Right lobe of liver (tissue), 6 donors: Measurements from ENCODE around the gene BTG1. TPM values are rescaled to one million over a fixed set of nuclear protein-coding genes. Genes with fewer than 3 reads are reported as not detected.

Experiments used
- ATAC-seq, 4 donors: fragments of 200-7000 bp; cut with Tn5 transposase; one replicate each; pipeline ENCODE4 v1.9.1; 2020; ENCODE audit warnings: mild to moderate bottlenecking in 4 of 4, moderate library complexity in 4 of 4
- DNase-seq, 3 donors: peaks; one replicate each; pipeline ENCODE4 v3.0.0-alpha.2; 2020
- H3K27ac ChIP-seq, 3 donors: fragments of 200-600 bp; one replicate each; pipeline ENCODE4 v1.8.0; 2022
- H3K27me3 ChIP-seq, 2 donors: fragments of 200-600 bp; one replicate each; pipeline ENCODE4 v1.8.0; 2022
- H3K36me3 ChIP-seq, 4 donors: fragments of 200-600 bp; sonication (generic) in 1 of 4; one replicate each; pipeline versions ENCODE4 v1.5.1 to v1.8.0; 2017 to 2022; ENCODE audit warnings: control low read depth in 1 of 4
- H3K4me1 ChIP-seq, 4 donors: fragments of 200-600 bp; sonication (generic) in 1 of 4; one replicate each; pipeline versions ENCODE4 v1.5.1 to v1.8.0; 2017 to 2022; ENCODE audit warnings: control low read depth in 1 of 4
- H3K4me3 ChIP-seq, 3 donors: fragments of 200-600 bp; one replicate each; pipeline ENCODE4 v1.8.0; 2022
- H3K9me3 ChIP-seq, 4 donors: fragments of 200-600 bp; sonication (generic) in 1 of 4; one replicate each; pipeline versions ENCODE4 v1.5.1 to v1.8.0; 2017 to 2022; ENCODE audit warnings: control low read depth in 1 of 4
- CTCF ChIP-seq, 4 donors: fragments of 200-600 bp in 3 of 4; fragments of 450-650 bp in 1 of 4; IDR thresholded peaks; one replicate each; pipeline versions ENCODE4 v1.5.1 to v1.8.0; 2016 to 2022; ENCODE audit warnings: antibody characterized with exemption in 4 of 4, mild to moderate bottlenecking in 2 of 4
- POLR2A ChIP-seq: fragments of 450-650 bp; IDR thresholded peaks from one replicate; pipeline ENCODE4 v1.6.1; 2017; ENCODE audit warnings: antibody characterized with exemption, mild to moderate bottlenecking
- WGBS: methylation state at CpG from one replicate; pipeline ENCODE4 v1.1.6; 2018; ENCODE audit warnings: low coverage, low lambda C conversion rate; ENCODE audit not compliant: insufficient coverage; ENCODE audit errors: missing lambda C conversion rate; 5-methylcytosine and 5-hydroxymethylcytosine counted together
- intact Hi-C, 2 donors: fragments of 100-400 bp; cut with DNase I; formaldehyde crosslinking; loops; one replicate each; pipeline versions ENCODE4 v1.11.2 to v1.14.1; 2022
- total RNA-seq, 6 experiments: library from RNA; depleted of rRNA in 2 of 6; stranded (reverse); fragments of >200 nt in 2 of 6; fragmentation: NEBNext Ultra II Directional in 3 of 6; extraction: Animal tissue kit (Norgen Biotek cat#: 25700) in 3 of 6; gene quantifications; one replicate each; pipeline versions ENCODE4 v1.1.0 to v1.2.4, GENCODE V29; 2016 to 2023
- donor health status: DM: no; HTN: yes; CAD: no.
- donor health status: DM: no; HTN: no; CAD: no.
- donor health status: DM: no; HTN: no; CAD: no.
- donor health status: DM: no; HTN: yes; CAD: no.
- donor health status: DM: no; HTN: yes; CAD: no.

The BTG1 gene
- total RNA-seq, 6 experiments from 2014 or later, result 23.4 to 129 (median 52.8) TPM

GRCh38 chr12:92167075-92167474 is 21.4 kb upstream of the BTG1 start:
- Histone ChIP-seq H3K27me3 (no peaks in the 10 kb centered on the region), H3K4me3 (no peak overlapping the region), H3K4me1 (no peaks in the 10 kb centered on the region), H3K27ac (no peak overlapping the region), H3K36me3 (no peaks in the 10 kb centered on the region), H3K9me3 (no peaks in the 10 kb centered on the region)
- intact Hi-C loops, result no loop called here
- 100% methylated on average over 2 of the region's 2 CpGs for WGBS
- ATAC-seq (no peak), DNase-seq (no peak)
- TF ChIP-seq POLR2A (no peak), CTCF (IDR thresholded peaks at IDR 0.05) (no peak)

GRCh38 chr12:92164712-92165111 is 19.1 kb upstream of the BTG1 start:
- ATAC-seq (no peak), DNase-seq (no peak)
- no peak overlapping the region for H3K27ac ChIP-seq
- H3K4me3 ChIP-seq, result no peak overlapping the region
- 75% methylated on average over 1 of the region's 1 CpG for WGBS
- H3K4me1 ChIP-seq, result no peaks in the 10 kb centered on the region
- intact Hi-C loops, result no loop called here
- no peaks in the 10 kb centered on the region for H3K36me3 ChIP-seq
- H3K27me3 ChIP-seq, result no peaks in the 10 kb centered on the region
- TF ChIP-seq POLR2A (no peak), CTCF (IDR thresholded peaks at IDR 0.05) (no peak)
- H3K9me3 ChIP-seq, result no peaks in the 10 kb centered on the region

GRCh38 chr12:92162079-92162478 is 16.4 kb upstream of the BTG1 start:
- Histone ChIP-seq H3K27me3 (no peaks in the 10 kb centered on the region), H3K4me1 (no peaks in the 10 kb centered on the region), H3K9me3 (no peaks in the 10 kb centered on the region), H3K27ac (no peak overlapping the region), H3K36me3 (no peaks in the 10 kb centered on the region), H3K4me3 (no peak overlapping the region)
- 67% methylated on average over 1 of the region's 1 CpG for WGBS
- intact Hi-C loops, result no loop called here
- TF ChIP-seq POLR2A, result no peak
- no peak for TF ChIP-seq CTCF (IDR thresholded peaks at IDR 0.05)
- DNase-seq, result no peak
- no peak for ATAC-seq

- H3K27ac ChIP-seq, result no peak overlapping the region
- WGBS, result 65% methylated on average over 6 of the region's 6 CpGs
- no peak for TF ChIP-seq CTCF (IDR thresholded peaks at IDR 0.05)
- no peak for TF ChIP-seq POLR2A
- no peaks in the 10 kb centered on the region for H3K4me1 ChIP-seq
- H3K36me3 ChIP-seq, result no peaks in the 10 kb centered on the region
- no peak for DNase-seq
- H3K27me3 ChIP-seq, result no peaks in the 10 kb centered on the region
- H3K9me3 ChIP-seq, result no peaks in the 10 kb centered on the region
- intact Hi-C loops, result no loop called here
- ATAC-seq, result peak in 1 of 4 donors; percentile 38
- no peak overlapping the region for H3K4me3 ChIP-seq
Observed at GRCh38 chr12:92158796-92159439, 13.3 kb upstream of the BTG1 start.
